Uterus (tissue), 2 donors: ENCODE results near the gene ZPBP2.

ENCODE experiments used
- POLR2A ChIP-seq, 2 donors: fragments of 450-650 bp; IDR thresholded peaks; one replicate each; pipeline ENCODE4 v1.6.1; 2016; ENCODE audit warnings: antibody characterized with exemption in 2 of 2, mild to moderate bottlenecking in 1 of 2, moderate library complexity in 1 of 2
- TF ChIP-seq, protein P1 (sequence below), 4 experiments: fragments of 200-600 bp in 2 of 4; fragments of 450-650 bp in 2 of 4; sonication (generic) in 2 of 4; IDR thresholded peaks; one replicate each; pipeline ENCODE4 v1.5.1; 2016 to 2019; ENCODE audit warnings: antibody characterized with exemption in 4 of 4, mild to moderate bottlenecking in 2 of 4, moderate library complexity in 1 of 4

DNA sequence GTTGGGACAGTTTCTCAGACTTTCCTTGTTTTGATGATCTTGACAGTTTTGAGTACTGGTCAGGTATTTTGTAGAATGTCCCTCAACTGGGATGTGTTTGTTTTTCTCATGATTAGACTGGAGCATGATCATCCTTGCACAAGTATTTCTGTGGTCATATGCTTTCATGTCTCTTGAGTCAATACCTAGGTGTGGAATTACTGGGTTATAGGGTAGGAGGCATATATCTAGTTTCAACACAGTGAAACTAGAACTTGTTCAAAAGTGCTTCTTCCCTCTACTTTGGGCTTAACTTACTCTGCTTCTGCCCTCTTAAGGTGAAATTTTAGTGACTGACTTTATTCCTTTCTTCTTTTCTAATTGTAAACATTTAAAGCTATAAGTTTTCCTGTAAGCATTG is 34.0 kb upstream of the ZPBP2 start:
- TF ChIP-seq, protein P1, sequence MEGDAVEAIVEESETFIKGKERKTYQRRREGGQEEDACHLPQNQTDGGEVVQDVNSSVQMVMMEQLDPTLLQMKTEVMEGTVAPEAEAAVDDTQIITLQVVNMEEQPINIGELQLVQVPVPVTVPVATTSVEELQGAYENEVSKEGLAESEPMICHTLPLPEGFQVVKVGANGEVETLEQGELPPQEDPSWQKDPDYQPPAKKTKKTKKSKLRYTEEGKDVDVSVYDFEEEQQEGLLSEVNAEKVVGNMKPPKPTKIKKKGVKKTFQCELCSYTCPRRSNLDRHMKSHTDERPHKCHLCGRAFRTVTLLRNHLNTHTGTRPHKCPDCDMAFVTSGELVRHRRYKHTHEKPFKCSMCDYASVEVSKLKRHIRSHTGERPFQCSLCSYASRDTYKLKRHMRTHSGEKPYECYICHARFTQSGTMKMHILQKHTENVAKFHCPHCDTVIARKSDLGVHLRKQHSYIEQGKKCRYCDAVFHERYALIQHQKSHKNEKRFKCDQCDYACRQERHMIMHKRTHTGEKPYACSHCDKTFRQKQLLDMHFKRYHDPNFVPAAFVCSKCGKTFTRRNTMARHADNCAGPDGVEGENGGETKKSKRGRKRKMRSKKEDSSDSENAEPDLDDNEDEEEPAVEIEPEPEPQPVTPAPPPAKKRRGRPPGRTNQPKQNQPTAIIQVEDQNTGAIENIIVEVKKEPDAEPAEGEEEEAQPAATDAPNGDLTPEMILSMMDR (IDR thresholded peaks at IDR 0.05), result no peak
- no peak for TF ChIP-seq POLR2A (IDR thresholded peaks at IDR 0.05)
